HL-60 (cell line): ENCODE measurements around the gene MLLT3.

Source experiments
- CTCF ChIP-seq: IDR thresholded peaks from one replicate; pipeline ENCODE4 v1.5.1; 2011; ENCODE audit warnings: low read length, control low read depth, inconsistent platforms; ENCODE audit not compliant: insufficient read depth
- SPI1 ChIP-seq: IDR thresholded peaks from 2 replicates; pipeline ENCODE4 v1.6.1; 2012; ENCODE audit warnings: low read depth, mild to moderate bottlenecking, borderline replicate concordance

DNA sequence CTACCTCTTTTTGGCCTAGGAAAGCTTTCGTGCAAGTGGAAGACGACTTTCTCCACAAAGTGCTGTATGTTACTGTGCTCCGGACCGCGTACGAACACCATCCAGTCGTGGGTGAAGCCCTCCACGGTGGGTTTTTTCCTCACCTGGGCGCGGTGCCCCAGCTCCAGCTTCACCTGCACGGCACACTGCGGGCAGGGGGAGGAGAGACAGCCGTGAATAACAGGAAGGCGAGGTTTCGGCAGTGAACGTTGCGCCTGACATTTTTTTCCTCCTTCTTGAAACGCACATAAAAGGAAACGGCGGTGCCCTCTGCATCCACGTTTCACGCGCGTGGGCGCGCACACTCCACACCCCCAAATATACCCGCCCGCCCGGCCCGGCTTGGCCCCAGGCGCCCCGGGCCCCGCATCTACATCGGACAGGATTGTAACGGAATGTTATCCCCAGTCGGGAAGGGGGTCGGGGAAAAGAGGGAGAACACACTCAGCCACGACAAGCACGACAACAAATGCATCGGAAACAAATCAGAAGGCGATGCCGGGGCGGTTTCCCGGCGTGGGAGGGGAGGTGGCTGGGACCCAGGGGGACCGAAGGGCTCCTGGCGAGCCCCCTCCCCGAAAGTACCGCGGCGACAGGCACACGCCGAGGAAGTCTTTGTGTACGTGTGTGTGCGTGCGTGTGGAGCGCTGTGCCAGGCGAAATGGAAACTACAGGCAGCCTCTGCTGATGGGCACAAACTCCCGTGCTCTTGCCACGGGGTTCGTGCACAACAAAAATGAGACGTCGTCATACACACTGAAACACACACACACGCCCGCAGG is 1.4 kb downstream of the MLLT3 start:
- TF ChIP-seq CTCF (no peak), SPI1 (no peak)
